Lower lobe of right lung (tissue), 2 donors: ENCODE measurements around the gene GRK1. TPM values are rescaled to one million over a fixed set of nuclear protein-coding genes. Genes with fewer than 3 reads are reported as not detected.
"Not testable (repeated sequence)": the region's sequence is repeated elsewhere in the genome, so short reads cannot be mapped to it uniquely, and the experiment has no call there.

ENCODE experiments used
- ATAC-seq, 2 donors: fragments of 200-7000 bp; cut with Tn5 transposase; one replicate each; pipeline ENCODE4 v1.9.1; 2020 to 2022; ENCODE audit warnings: mild to moderate bottlenecking in 2 of 2, moderate library complexity in 2 of 2
- DNase-seq: peaks from one replicate; pipeline ENCODE4 v3.0.0-alpha.2; 2020
- H3K27ac ChIP-seq: fragments of 200-600 bp; one replicate; pipeline ENCODE4 v1.8.0; 2022
- H3K27me3 ChIP-seq: fragments of 200-600 bp; one replicate; pipeline ENCODE4 v1.8.0; 2022; ENCODE audit warnings: low read depth
- H3K36me3 ChIP-seq: fragments of 200-600 bp; one replicate; pipeline ENCODE4 v1.8.0; 2022; ENCODE audit warnings: mild to moderate bottlenecking
- H3K4me1 ChIP-seq: fragments of 200-600 bp; one replicate; pipeline ENCODE4 v1.8.0; 2022
- H3K4me3 ChIP-seq: fragments of 200-600 bp; one replicate; pipeline ENCODE4 v1.8.0; 2022; ENCODE audit warnings: mild to moderate bottlenecking
- H3K9me3 ChIP-seq: fragments of 200-600 bp; one replicate; pipeline ENCODE4 v1.8.0; 2022
- intact Hi-C: fragments of 100-400 bp; cut with DNase I; formaldehyde crosslinking; loops from one replicate; pipeline ENCODE4 v1.11.0; 2022
- total RNA-seq: library from RNA; stranded (reverse); fragmentation: NEBNext Ultra II Directional; extraction: Animal tissue kit (Norgen Biotek cat#: 25700); gene quantifications from one replicate; pipeline ENCODE4 v1.2.1, GENCODE V29; 2021
- TF ChIP-seq, protein P1 (sequence below): fragments of 200-600 bp; IDR thresholded peaks from one replicate; pipeline ENCODE4 v1.8.0; 2022; ENCODE audit warnings: antibody characterized with exemption, mild to moderate bottlenecking
- donor health status: DM: no; HTN: yes; CAD: no; lungs with severe emphysema.

GRK1 gene
- total RNA-seq, 1 donor from 2014 or later = not detected

DNA sequence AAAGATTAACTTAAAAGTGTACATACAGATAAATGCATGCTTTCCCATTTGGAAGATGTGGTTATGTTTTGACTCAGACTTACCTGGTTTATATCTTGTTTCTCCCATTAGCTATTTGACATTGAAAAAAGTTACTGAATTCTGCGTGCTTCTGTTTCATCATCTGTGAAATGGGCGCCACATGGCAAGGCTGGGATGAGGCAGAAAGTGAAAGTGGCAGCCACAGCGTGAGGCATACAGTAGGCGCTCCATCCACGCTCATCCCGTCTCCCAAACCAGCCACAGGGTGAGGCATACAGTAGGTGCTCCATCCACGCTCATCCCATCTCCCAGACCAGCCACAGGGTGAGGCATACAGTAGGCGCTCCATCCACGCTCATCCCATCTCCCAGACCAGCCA, 78.0 kb downstream of the GRK1 start:
- H3K27me3 ChIP-seq = peaks cover 3% of the 10 kb centered on the region
- TF ChIP-seq, protein P1, sequence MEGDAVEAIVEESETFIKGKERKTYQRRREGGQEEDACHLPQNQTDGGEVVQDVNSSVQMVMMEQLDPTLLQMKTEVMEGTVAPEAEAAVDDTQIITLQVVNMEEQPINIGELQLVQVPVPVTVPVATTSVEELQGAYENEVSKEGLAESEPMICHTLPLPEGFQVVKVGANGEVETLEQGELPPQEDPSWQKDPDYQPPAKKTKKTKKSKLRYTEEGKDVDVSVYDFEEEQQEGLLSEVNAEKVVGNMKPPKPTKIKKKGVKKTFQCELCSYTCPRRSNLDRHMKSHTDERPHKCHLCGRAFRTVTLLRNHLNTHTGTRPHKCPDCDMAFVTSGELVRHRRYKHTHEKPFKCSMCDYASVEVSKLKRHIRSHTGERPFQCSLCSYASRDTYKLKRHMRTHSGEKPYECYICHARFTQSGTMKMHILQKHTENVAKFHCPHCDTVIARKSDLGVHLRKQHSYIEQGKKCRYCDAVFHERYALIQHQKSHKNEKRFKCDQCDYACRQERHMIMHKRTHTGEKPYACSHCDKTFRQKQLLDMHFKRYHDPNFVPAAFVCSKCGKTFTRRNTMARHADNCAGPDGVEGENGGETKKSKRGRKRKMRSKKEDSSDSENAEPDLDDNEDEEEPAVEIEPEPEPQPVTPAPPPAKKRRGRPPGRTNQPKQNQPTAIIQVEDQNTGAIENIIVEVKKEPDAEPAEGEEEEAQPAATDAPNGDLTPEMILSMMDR = no peak
- ATAC-seq (no peak), DNase-seq (no peak)
- H3K9me3 ChIP-seq = no peaks in the 10 kb centered on the region
- peaks cover 7% of the 10 kb centered on the region for H3K4me1 ChIP-seq
- no peak overlapping the region for H3K27ac ChIP-seq
- H3K4me3 ChIP-seq = no peak overlapping the region
- intact Hi-C loops = no loop called here
- H3K36me3 ChIP-seq = no peaks in the 10 kb centered on the region

DNA sequence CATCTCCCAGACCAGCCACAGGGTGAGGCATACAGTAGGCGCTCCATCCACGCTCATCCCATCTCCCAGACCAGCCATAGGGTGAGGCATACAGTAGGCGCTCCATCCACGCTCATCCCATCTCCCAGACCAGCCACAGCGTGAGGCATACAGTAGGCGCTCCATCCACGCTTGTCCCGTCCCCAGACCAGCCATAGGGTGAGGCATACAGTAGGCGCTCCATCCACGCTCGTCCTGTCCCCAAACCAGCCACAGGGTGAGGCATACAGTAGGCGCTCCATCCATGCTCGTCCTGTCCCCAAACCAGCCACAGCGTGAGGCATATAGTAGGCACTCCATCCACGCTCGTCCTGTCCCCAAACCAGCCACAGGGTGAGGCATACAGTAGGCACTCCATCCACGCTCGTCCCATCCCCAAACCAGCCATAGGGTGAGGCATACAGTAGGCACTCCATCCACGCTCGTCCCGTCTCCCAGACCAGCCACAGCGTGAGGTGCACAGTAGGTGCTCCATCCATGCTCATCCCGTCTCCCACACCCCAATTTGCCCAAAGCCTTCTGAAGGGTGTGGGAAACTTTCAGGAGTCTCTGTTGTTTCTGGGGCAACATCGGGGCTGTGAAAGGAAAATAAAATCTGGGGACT, 78.6 kb downstream of the GRK1 start:
- H3K36me3 ChIP-seq, H3K4me1 ChIP-seq, intact Hi-C loops, ATAC-seq, H3K27ac ChIP-seq, H3K27me3 ChIP-seq, H3K9me3 ChIP-seq, H3K4me3 ChIP-seq, DNase-seq: not testable (repeated sequence)

DNA sequence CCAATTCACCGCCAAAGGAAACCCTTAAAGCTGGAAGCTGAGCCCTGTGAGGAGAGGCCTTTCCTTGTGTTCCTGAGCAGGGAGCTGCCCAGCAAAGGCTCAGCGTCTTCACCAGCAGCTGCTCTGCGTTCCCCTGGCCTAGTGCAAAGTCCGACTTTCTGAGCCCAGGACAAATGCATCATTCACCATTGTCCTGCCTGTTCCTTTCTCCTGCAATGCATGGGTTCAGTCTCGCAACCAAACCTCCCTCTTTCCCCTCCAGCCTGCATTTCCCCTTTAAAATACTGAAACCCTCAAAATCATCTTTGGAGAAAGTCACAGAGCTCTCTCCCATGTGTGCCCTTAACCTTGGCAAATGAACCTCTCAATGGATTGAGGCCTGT, 79.1 kb downstream of the GRK1 start:
- DNase-seq = no peak
- H3K9me3 ChIP-seq = no peaks in the 10 kb centered on the region
- no peak overlapping the region for H3K4me3 ChIP-seq
- no peaks in the 10 kb centered on the region for H3K36me3 ChIP-seq
- peaks cover 7% of the 10 kb centered on the region for H3K4me1 ChIP-seq
- intact Hi-C loops = no loop called here
- no peak overlapping the region for H3K27ac ChIP-seq
- no peak for ATAC-seq
- no peaks in the 10 kb centered on the region for H3K27me3 ChIP-seq
- TF ChIP-seq, protein P1 = no peak

DNA sequence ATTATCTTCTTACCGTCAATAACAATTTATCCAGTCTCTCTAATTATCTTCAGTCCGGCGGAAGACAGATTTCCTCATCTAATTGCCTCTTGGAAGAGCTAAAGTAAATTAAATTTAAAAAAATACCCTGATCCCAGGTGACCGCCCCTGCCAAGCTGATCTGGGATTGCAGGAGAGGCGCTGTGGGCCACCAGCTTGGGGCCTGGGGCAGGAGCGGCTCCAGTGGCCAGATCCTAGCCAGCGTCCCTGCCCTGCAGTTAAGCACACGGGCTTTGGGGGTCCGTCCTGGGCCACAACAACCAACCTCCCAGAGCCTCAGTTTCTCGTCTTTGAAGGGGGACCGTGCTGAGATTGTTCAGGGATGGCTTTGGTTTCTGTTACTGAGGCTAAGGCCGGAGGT, 79.7 kb downstream of the GRK1 start:
- Histone ChIP-seq H3K36me3 (no peaks in the 10 kb centered on the region), H3K9me3 (no peaks in the 10 kb centered on the region), H3K4me1 (peaks cover 7% of the 10 kb centered on the region), H3K27me3 (no peaks in the 10 kb centered on the region), H3K4me3 (no peak overlapping the region), H3K27ac (no peak overlapping the region)
- intact Hi-C loops = no loop called here
- no peak for ATAC-seq
- peak; percentile 32 for DNase-seq
- TF ChIP-seq, protein P1 = no peak

DNA sequence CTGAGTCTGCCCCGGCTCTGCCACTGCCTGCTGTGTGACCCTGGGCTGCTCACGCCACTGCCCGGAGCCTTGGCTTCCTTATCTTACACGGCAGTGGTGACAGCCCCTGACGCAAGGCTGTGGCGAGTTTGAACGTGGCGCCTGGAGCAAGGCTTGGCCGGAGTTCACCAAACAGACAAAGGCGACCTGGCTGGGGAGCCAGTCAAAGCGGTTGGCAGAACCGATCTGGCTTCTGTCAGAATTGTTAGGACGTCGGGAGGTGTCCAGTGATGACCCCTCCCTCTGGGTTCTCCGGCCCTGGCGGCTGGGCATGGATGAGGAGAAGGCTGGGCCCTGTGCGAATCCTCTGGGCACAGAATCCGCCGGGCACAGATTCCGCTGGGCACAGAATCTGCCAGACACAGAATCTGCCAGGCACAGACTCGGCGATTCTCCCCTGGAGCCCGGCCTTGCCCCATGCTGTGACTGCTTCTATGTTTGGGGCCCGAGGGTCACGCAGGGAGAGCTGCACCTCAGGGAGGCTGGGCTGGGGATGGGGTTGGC, 80.3 kb downstream of the GRK1 start:
- Histone ChIP-seq H3K4me3 (no peak overlapping the region), H3K27ac (no peak overlapping the region), H3K36me3 (no peaks in the 10 kb centered on the region), H3K4me1 (peaks cover under 1% of the 10 kb centered on the region), H3K27me3 (no peaks in the 10 kb centered on the region), H3K9me3 (no peaks in the 10 kb centered on the region)
- no peak for ATAC-seq
- intact Hi-C loops = no loop called here
- TF ChIP-seq, protein P1 = no peak
- peak; percentile 34 for DNase-seq

DNA sequence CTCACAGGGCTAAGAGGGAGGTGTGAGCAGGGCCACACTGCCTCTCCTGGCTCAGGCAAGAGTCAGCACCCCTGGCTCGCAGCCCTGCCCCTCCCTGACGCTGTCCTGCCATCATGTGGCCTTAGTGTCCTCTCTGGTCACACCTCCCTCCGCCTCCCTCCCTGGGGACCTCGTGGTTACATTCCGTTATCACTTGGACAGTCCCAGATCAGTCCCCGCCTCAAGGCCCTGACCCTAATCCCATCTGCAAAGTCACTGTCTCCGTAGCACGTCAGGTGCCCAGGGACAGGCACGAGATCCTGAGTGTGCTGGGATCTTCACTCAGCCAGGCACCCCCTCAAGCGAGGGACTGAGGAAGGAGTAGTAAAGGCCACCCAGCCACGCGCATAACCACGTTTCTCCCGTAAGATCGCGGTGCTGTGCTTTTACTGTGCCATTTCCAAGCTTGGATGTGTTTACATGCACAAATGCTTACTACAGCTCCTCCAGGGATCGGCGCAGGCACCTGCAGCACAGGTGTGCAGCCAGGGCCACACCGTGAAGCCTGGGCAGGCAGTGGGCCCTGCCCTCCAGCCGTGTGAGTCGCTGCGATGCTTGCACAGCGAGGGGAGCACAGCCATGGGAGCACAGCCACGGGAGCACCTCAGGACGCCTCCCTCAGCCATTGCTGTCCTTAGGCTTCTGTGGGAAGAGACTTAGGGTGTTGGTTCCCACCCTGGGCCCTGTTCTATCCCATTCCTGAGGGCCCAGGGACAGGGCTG, 81.3 kb downstream of the GRK1 start:
- Histone ChIP-seq H3K4me1 (no peaks in the 10 kb centered on the region), H3K36me3 (no peaks in the 10 kb centered on the region), H3K27ac (no peak overlapping the region), H3K27me3 (no peaks in the 10 kb centered on the region), H3K4me3 (no peak overlapping the region), H3K9me3 (no peaks in the 10 kb centered on the region)
- TF ChIP-seq, protein P1 = no peak
- intact Hi-C loops = no loop called here
- DNase-seq (peak; percentile 35), ATAC-seq (peak; percentile 14 to 15)
